KMS-11 (cell line): ENCODE measurements around the gene INKA2.
A peak's percentile ranks its signal among the peaks of the same experiment; 100 is the strongest.

Experiments
- H2AFZ ChIP-seq: fragments of 200-600 bp; sonication (generic); 2 replicates; pipeline ENCODE4 v1.6.1; 2016; ENCODE audit warnings: antibody characterized with exemption, mixed run types, low read depth
- H3K27ac ChIP-seq: fragments of 200-600 bp; sonication (generic); 2 replicates; pipeline ENCODE4 v1.6.1; 2016; ENCODE audit warnings: mild to moderate bottlenecking, mixed run types
- H3K27me3 ChIP-seq: fragments of 200-600 bp; sonication (generic); 2 replicates; pipeline ENCODE4 v1.6.1; 2017; ENCODE audit warnings: mild to moderate bottlenecking, low read depth, mixed run types, moderate library complexity; ENCODE audit not compliant: insufficient read depth
- H3K36me3 ChIP-seq: fragments of 200-600 bp; sonication (generic); 2 replicates; pipeline ENCODE4 v1.6.1; 2017; ENCODE audit warnings: mild to moderate bottlenecking, mixed run types; ENCODE audit not compliant: insufficient read depth
- H3K4me1 ChIP-seq: fragments of 200-600 bp; sonication (generic); 2 replicates; pipeline ENCODE4 v1.6.1; 2016; ENCODE audit warnings: mild to moderate bottlenecking, low read depth, mixed run types; ENCODE audit not compliant: poor library complexity, severe bottlenecking
- H3K4me2 ChIP-seq: fragments of 200-600 bp; sonication (generic); 2 replicates; pipeline ENCODE4 v1.7.0; 2016; ENCODE audit warnings: mild to moderate bottlenecking, mixed run types
- H3K4me3 ChIP-seq: fragments of 200-600 bp; sonication (generic); IDR thresholded peaks from 2 replicates; pipeline ENCODE4 v1.6.1; 2017; ENCODE audit warnings: low read depth, low read length, mixed read lengths; ENCODE audit not compliant: insufficient read depth
- H3K79me2 ChIP-seq: fragments of 200-600 bp; sonication (generic); 2 replicates; pipeline ENCODE4 v1.6.1; 2016; ENCODE audit warnings: low read depth, mixed run types; ENCODE audit not compliant: insufficient read depth
- H3K9ac ChIP-seq: fragments of 200-600 bp; sonication (generic); 2 replicates; pipeline ENCODE4 v1.6.1; 2016; ENCODE audit warnings: mild to moderate bottlenecking, mixed run types
- H4K20me1 ChIP-seq: fragments of 200-600 bp; sonication (generic); 2 replicates; pipeline ENCODE4 v1.6.1; 2016; ENCODE audit warnings: mild to moderate bottlenecking, mixed run types; ENCODE audit not compliant: insufficient read depth
- TF ChIP-seq, protein P1 (sequence below): fragments of 200-600 bp; sonication (generic); conservative IDR thresholded peaks from 2 replicates; pipeline ENCODE4 v1.6.1; 2017; ENCODE audit warnings: low read depth, mild to moderate bottlenecking, antibody characterized with exemption, low read length, moderate library complexity, mixed read lengths

Gene INKA2

DNA sequence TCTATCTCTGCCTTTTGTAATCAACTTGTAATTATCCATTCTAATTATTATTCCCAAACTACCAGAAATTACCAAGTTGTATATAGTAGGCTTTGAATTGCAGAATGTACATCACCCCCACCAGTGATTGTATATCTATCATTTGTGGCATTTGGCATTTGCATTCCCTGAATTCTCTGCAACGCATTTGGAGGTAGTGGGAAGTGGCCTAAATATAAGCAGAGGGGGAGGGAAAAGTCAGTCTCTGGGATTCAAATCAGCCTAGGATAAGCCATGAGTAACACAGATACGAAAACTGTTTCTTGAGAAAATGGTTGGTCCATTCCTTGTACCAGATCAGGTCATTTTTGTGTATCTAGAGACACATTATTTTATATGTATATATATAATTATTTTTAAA, 37.2 kb upstream of the INKA2 start:
- H3K36me3 ChIP-seq: no peaks in the 10 kb centered on the region
- no peak overlapping the region for H3K9ac ChIP-seq
- H2AFZ ChIP-seq: no peak overlapping the region
- H3K4me1 ChIP-seq: no peaks in the 10 kb centered on the region
- no peaks in the 10 kb centered on the region for H4K20me1 ChIP-seq
- no peaks in the 10 kb centered on the region for H3K79me2 ChIP-seq
- H3K4me3 ChIP-seq: no peak overlapping the region
- TF ChIP-seq, protein P1, sequence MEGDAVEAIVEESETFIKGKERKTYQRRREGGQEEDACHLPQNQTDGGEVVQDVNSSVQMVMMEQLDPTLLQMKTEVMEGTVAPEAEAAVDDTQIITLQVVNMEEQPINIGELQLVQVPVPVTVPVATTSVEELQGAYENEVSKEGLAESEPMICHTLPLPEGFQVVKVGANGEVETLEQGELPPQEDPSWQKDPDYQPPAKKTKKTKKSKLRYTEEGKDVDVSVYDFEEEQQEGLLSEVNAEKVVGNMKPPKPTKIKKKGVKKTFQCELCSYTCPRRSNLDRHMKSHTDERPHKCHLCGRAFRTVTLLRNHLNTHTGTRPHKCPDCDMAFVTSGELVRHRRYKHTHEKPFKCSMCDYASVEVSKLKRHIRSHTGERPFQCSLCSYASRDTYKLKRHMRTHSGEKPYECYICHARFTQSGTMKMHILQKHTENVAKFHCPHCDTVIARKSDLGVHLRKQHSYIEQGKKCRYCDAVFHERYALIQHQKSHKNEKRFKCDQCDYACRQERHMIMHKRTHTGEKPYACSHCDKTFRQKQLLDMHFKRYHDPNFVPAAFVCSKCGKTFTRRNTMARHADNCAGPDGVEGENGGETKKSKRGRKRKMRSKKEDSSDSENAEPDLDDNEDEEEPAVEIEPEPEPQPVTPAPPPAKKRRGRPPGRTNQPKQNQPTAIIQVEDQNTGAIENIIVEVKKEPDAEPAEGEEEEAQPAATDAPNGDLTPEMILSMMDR: no peak
- no peak overlapping the region for H3K4me2 ChIP-seq
- H3K27me3 ChIP-seq: no peaks in the 10 kb centered on the region
- H3K27ac ChIP-seq: no peak overlapping the region

DNA sequence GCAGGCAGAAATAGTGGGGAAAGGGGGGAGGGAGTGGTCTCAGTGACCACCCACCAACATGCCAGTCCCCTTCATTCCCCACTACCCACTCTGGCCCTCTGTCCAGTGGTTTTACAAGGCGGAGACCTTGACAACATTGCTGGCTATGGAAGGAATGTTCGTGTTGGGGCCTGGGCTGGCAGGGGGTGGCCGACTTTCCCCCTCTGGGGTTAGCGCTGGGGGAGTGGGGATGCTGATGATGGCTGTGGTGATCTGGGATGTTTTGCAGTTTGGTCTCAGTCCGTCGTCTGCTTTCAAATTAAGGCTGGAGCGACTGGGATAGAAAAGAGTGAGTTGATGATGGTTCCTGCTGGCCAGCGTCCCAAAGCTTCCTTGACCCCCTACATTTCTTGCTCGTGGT, 36.8 kb upstream of the INKA2 start:
- TF ChIP-seq, protein P1: no peak
- no peak overlapping the region for H2AFZ ChIP-seq

DNA sequence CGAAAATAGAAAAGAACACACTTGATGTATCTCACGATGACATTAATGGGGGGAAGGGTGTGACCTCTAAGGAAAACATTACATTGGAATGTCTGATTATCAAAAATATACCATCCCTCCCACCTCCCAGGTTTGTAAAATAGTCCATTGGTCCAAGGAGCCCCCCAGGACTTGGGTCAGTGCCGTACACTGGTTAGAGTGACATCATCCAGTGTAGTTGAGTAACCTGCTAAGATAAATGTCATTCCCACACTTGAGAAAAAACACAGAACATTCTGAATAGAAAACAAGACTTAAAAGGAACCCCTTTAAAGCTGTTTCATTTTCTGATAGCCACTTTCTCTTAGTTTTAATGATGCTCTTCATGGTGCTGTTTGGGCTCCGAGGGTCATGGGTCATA, 31.7 kb upstream of the INKA2 start:
- Histone ChIP-seq H3K4me1 (no peaks in the 10 kb centered on the region), H3K4me3 (no peak overlapping the region), H2AFZ (no peak overlapping the region), H3K27me3 (no peaks in the 10 kb centered on the region), H3K79me2 (no peaks in the 10 kb centered on the region), H3K9ac (no peak overlapping the region), H3K27ac (no peak overlapping the region), H4K20me1 (no peaks in the 10 kb centered on the region), H3K36me3 (no peaks in the 10 kb centered on the region), H3K4me2 (no peak overlapping the region)
- TF ChIP-seq, protein P1: no peak

More for the DNA sequence above, 36.8 kb upstream of the INKA2 start:
- H3K4me1 ChIP-seq: no peaks in the 10 kb centered on the region
- H3K27me3 ChIP-seq: no peaks in the 10 kb centered on the region
- no peak overlapping the region for H3K4me3 ChIP-seq
- H3K27ac ChIP-seq: no peak overlapping the region
- no peaks in the 10 kb centered on the region for H4K20me1 ChIP-seq
- no peak overlapping the region for H3K4me2 ChIP-seq
- no peak overlapping the region for H3K9ac ChIP-seq
- no peaks in the 10 kb centered on the region for H3K36me3 ChIP-seq
- H3K79me2 ChIP-seq: no peaks in the 10 kb centered on the region

DNA sequence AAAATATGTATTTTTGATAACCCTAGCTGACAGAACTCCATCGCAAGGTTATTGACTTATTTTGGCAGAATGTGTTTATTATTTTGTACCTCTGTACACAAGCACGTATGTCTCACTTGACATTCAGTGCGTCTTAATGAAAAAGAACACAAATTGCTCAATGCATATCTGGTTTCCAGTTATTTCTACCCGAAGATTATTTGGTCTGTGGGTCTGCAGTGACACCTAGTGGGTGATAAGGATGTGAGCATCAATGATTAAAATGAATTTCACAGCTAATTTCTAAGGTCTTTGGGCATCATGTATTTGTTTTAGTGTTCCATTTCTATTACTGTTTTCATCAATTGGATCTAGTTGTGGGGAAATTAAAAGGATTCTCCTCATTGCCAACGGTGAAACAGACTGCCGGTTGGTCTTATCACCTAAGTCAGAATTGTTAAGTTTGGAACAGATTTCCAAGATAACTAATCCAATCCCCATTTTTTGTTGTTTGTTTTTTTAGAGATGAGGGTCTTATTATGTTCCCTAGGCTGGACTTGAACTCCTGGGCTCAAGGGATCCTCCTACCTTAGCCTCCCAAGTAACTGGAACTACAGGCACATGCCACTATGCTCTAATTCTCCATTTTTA, 30.4 kb upstream of the INKA2 start:
- no peak overlapping the region for H3K9ac ChIP-seq
- no peaks in the 10 kb centered on the region for H3K36me3 ChIP-seq
- no peak overlapping the region for H3K4me3 ChIP-seq
- no peak overlapping the region for H3K4me2 ChIP-seq
- TF ChIP-seq, protein P1: peak; percentile 62
- no peaks in the 10 kb centered on the region for H3K4me1 ChIP-seq
- H3K79me2 ChIP-seq: no peaks in the 10 kb centered on the region
- H2AFZ ChIP-seq: no peak overlapping the region
- H4K20me1 ChIP-seq: no peaks in the 10 kb centered on the region
- H3K27ac ChIP-seq: no peak overlapping the region
- no peaks in the 10 kb centered on the region for H3K27me3 ChIP-seq
